Calu3 (cell line): ENCODE results near the gene GPR146. TPM values are rescaled to one million over a fixed set of nuclear protein-coding genes. Genes with fewer than 3 reads are reported as not detected.
A peak's percentile ranks its signal among the peaks of the same experiment; 100 is the strongest.

Experiments used
- BruUV-seq: library from RNA; stranded (reverse); fragments of 400-500 nt; replicated peaks from 2 replicates; lab custom pipeline; 2021; lab: Mats Ljungman, UMichigan
- CTCF ChIA-PET: fragments of 300-600 bp; sonication (Branson Sonifier 250); formaldehyde crosslinking; loops from one replicate; lab custom pipeline; 2022; ENCODE audit warnings: antibody characterized with exemption; lab: Charles Lee
- DNase-seq: peaks from one replicate; pipeline ENCODE4 v3.0.0; 2022
- H3K27ac Mint-ChIP-seq: one replicate; pipeline ENCODE4 v1.8.0; 2022; ENCODE audit warnings: mixed read lengths; ENCODE audit not compliant: unreplicated experiment
- H3K27me3 Mint-ChIP-seq: one replicate; pipeline ENCODE4 v1.8.0; 2022; ENCODE audit warnings: mixed read lengths; ENCODE audit not compliant: unreplicated experiment
- H3K36me3 Mint-ChIP-seq: one replicate; pipeline ENCODE4 v1.8.0; 2022; ENCODE audit warnings: mild to moderate bottlenecking, moderate library complexity, mixed read lengths; ENCODE audit not compliant: insufficient read depth, unreplicated experiment
- H3K4me1 Mint-ChIP-seq: one replicate; pipeline ENCODE4 v1.8.0; 2022; ENCODE audit warnings: mild to moderate bottlenecking, low read depth, mixed read lengths; ENCODE audit not compliant: unreplicated experiment
- H3K4me3 Mint-ChIP-seq: one replicate; pipeline ENCODE4 v1.8.0; 2022; ENCODE audit warnings: mild to moderate bottlenecking, low read depth, moderate library complexity, mixed read lengths; ENCODE audit not compliant: unreplicated experiment
- H3K9me3 Mint-ChIP-seq: one replicate; pipeline ENCODE4 v1.8.0; 2022; ENCODE audit warnings: low read depth, mixed read lengths; ENCODE audit not compliant: unreplicated experiment
- intact Hi-C: fragments of 100-400 bp; cut with micrococcal nuclease; formaldehyde crosslinking; loops from one replicate; pipeline ENCODE4 v1.10.0; 2022; ENCODE audit not compliant: unreplicated experiment
- total RNA-seq: library from RNA; stranded (reverse); gene quantifications from 2 replicates; pipeline ENCODE4 v1.2.3, GENCODE V29; 2022
- TF ChIP-seq, protein P1 (sequence below): fragments of 200-600 bp; IDR thresholded peaks from one replicate; pipeline ENCODE4 v1.8.0; 2022; ENCODE audit warnings: antibody characterized with exemption; ENCODE audit not compliant: unreplicated experiment

The GPR146 gene
- total RNA-seq, 1 experiment from 2014 or later = 0.66 TPM

DNA sequence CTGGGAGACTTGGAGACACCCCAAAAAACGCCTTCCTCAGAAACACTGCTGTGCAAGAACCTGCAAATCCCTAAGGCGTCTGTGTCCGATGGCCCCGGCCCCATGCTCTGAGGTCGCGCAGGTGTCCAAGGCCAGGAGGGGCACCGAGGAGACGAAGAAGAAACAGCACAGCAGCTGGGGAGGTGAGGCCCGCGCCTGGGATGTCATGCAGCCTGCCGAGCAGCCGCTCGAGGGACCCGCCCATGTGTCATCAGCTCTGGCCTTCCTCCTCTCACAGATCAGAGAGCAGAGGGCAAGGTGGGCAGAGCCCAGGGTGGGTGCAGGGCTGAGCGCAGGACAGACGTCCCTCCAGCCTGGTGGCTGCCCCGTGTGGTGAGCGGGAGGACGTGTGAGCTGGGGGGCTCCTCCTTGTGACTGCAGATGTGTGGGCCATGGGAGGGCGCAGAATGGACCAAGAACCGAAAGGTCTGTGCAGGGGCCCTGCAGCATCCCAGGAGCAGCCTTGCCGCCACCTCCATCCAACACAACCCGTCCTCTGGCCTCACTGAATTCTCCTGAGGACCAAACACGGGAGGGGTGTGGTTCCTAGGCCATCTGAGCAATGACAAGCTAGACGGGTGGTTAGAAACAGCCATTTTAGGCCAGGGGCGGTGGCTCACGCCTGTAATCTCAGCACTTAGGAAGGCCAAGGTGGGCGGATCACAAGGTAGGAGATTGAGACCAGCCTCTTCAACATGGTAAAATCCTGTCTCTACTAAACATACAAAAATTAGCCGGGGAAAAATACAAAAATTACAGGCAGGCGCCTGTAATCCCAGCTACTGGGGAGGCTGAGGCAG, 30.5 kb downstream of the GPR146 start:
- H3K27ac Mint-ChIP-seq = no peak overlapping the region
- no peaks in the 10 kb centered on the region for H3K9me3 Mint-ChIP-seq
- no TSS peak for BruUV-seq
- H3K4me1 Mint-ChIP-seq = peaks cover 8% of the 10 kb centered on the region
- peaks cover 25% of the 10 kb centered on the region for H3K36me3 Mint-ChIP-seq
- TF ChIP-seq, protein P1, sequence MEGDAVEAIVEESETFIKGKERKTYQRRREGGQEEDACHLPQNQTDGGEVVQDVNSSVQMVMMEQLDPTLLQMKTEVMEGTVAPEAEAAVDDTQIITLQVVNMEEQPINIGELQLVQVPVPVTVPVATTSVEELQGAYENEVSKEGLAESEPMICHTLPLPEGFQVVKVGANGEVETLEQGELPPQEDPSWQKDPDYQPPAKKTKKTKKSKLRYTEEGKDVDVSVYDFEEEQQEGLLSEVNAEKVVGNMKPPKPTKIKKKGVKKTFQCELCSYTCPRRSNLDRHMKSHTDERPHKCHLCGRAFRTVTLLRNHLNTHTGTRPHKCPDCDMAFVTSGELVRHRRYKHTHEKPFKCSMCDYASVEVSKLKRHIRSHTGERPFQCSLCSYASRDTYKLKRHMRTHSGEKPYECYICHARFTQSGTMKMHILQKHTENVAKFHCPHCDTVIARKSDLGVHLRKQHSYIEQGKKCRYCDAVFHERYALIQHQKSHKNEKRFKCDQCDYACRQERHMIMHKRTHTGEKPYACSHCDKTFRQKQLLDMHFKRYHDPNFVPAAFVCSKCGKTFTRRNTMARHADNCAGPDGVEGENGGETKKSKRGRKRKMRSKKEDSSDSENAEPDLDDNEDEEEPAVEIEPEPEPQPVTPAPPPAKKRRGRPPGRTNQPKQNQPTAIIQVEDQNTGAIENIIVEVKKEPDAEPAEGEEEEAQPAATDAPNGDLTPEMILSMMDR = no peak
- no peaks in the 10 kb centered on the region for H3K27me3 Mint-ChIP-seq
- CTCF ChIA-PET = interaction anchor here (1.1 kb wide), 1 partner anchor 10 kb away, joined by 4 read pairs; no protein-coding TSS in a partner anchor
- intact Hi-C loops = no loop called here
- H3K4me3 Mint-ChIP-seq = no peak overlapping the region
- no peak for DNase-seq

DNA sequence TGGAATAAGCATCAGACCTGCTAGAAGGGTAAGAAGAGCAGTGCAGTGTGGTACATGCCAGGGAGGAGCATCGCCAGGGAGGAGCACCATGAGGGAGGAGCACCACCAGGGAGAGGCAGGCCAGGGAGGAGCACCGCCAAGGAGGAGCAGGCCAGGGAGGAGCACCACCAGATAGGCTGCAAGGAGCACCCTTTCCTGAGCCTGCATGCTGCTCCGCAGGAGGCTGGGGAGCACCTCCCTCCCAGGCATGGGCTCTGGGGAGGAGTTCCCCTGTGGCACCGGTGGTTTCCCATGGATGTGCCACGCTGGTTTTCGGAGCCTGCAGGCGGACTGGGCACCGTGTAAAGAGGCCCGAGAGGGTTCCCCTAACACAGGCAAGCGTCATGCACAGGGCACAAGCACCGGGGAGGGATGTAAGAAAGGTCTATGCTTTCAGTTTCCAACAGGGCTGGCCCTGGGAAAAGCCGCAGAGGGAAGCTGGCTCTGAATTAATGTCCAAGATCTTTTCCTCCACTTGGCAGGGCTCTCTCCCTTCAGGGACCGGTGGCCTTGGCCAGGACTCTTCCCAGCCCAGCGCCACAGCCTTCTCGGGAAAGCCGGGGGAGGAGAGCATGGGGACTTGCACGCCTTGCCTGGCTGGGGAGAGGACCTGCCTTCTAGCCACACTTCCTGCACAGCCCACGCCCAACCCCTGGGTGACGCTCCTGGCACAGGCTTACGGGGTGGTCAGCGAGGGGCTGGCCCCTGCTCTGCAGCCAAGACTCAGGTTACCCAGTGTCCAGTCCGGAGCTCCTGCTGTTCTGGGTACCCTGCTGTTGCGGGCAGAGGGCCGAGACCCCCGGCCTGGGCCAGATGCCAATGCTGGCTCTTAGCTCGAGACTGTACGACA, 32.1 kb downstream of the GPR146 start:
- CTCF ChIA-PET = interaction anchor here (0.7 kb wide), 1 partner anchor 10 kb away, joined by 4 read pairs; no protein-coding TSS in a partner anchor
- Mint-ChIP-seq H3K9me3 (no peaks in the 10 kb centered on the region), H3K4me1 (peaks cover 8% of the 10 kb centered on the region), H3K4me3 (no peak overlapping the region), H3K27ac (peak overlapping the region; percentile 53), H3K27me3 (no peaks in the 10 kb centered on the region), H3K36me3 (peaks cover 18% of the 10 kb centered on the region)
- TF ChIP-seq, protein P1 = no peak
- no peak for DNase-seq
- intact Hi-C loops = no loop called here
- BruUV-seq = no TSS peak

DNA sequence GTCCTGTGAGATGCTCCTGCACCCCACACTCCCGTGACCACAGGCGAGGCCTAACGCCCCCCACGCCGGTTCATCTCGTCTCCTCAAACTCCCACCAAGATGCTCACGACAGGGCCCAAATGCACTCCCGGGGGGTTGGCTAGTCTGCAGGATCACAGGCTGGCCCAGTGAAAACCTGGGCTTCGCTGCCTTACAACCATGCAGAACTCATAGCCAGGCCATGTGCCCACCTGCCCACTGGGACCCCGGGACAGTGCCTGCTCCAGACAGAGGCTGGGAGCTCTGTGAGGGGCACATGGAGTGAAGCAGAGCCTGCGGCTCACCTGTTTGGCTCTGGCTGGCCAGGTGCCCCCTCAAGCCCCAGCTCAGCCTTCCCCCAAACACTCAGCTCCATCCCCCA, 34.2 kb downstream of the GPR146 start:
- TF ChIP-seq, protein P1 = no peak
- DNase-seq = no peak
- H3K9me3 Mint-ChIP-seq = no peaks in the 10 kb centered on the region
- peaks cover 8% of the 10 kb centered on the region for H3K4me1 Mint-ChIP-seq
- intact Hi-C loops = no loop called here
- H3K27ac Mint-ChIP-seq = no peak overlapping the region
- no peak overlapping the region for H3K4me3 Mint-ChIP-seq
- CTCF ChIA-PET = no interaction called here
- H3K36me3 Mint-ChIP-seq = peaks cover 12% of the 10 kb centered on the region
- no TSS peak for BruUV-seq
- no peaks in the 10 kb centered on the region for H3K27me3 Mint-ChIP-seq

DNA sequence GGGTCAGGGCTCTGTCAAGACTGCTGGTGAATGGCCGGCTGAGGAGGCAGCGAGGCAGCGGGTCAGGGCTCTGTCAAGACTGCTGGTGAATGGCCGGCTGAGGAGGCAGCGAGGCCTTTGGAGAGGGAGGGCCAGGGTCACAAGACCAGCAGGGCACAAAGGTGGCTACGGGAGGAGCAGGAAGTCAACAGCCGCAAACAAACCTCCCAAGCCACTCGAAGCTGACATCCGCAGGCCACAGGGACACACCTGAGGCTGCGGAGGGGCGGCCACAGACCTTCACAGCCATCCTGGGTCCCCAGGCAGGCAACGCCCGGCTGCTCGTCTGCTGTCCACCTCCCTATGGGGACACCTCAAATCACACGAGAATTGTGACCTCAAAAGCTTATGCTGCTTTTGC, 34.6 kb downstream of the GPR146 start:
- Mint-ChIP-seq H3K4me3 (no peak overlapping the region), H3K27me3 (no peaks in the 10 kb centered on the region), H3K4me1 (peaks cover 8% of the 10 kb centered on the region), H3K36me3 (peaks cover 12% of the 10 kb centered on the region), H3K27ac (no peak overlapping the region), H3K9me3 (no peaks in the 10 kb centered on the region)
- CTCF ChIA-PET = interaction anchor here (0.7 kb wide), 1 partner anchor 13 kb away, joined by 3 read pairs; no protein-coding TSS in a partner anchor
- no TSS peak for BruUV-seq
- no peak for DNase-seq
- TF ChIP-seq, protein P1 = no peak
- intact Hi-C loops = no loop called here
